Mesothelial cell of epicardium (in vitro differentiated cells): Measurements from ENCODE around the gene NKX2-2. TPM values are rescaled to one million over a fixed set of nuclear protein-coding genes. Genes with fewer than 3 reads are reported as not detected.

Experiments
- DNase-seq, 2 experiments: peaks; one replicate each; pipeline ENCODE4 v3.0.0; 2021; ENCODE audit warnings: low spot score in 2 of 2; ENCODE audit not compliant: unreplicated experiment in 2 of 2
- H3K27ac Mint-ChIP-seq: 2 replicates; pipeline ENCODE4 v1.8.0; 2021; ENCODE audit warnings: mixed read lengths
- H3K27me3 Mint-ChIP-seq: 2 replicates; pipeline ENCODE4 v1.8.0; 2021; ENCODE audit warnings: low read depth, mixed read lengths
- H3K36me3 Mint-ChIP-seq: 2 replicates; pipeline ENCODE4 v1.8.0; 2021; ENCODE audit warnings: mixed read lengths
- H3K4me1 Mint-ChIP-seq: 2 replicates; pipeline ENCODE4 v1.8.0; 2021; ENCODE audit warnings: mixed read lengths
- H3K4me3 Mint-ChIP-seq: 2 replicates; pipeline ENCODE4 v1.8.0; 2021; ENCODE audit warnings: mild to moderate bottlenecking, moderate library complexity, mixed read lengths
- H3K9me3 Mint-ChIP-seq: 2 replicates; pipeline ENCODE4 v1.8.0; 2021; ENCODE audit warnings: mixed read lengths
- total RNA-seq: library from RNA; stranded (reverse); gene quantifications from 3 replicates; pipeline ENCODE4 v1.2.1, GENCODE V29; 2021
- TF ChIP-seq, protein P1 (sequence below): fragments of 200-600 bp; sonication (generic); IDR thresholded peaks from one replicate; pipeline ENCODE4 v1.5.0; 2021; ENCODE audit warnings: antibody characterized with exemption; ENCODE audit not compliant: unreplicated experiment

The NKX2-2 gene
- total RNA-seq, 1 donor from 2014 or later = not detected

GRCh38 chr20:21546355-21546754 is 32.5 kb upstream of the NKX2-2 start:
- TF ChIP-seq, protein P1, sequence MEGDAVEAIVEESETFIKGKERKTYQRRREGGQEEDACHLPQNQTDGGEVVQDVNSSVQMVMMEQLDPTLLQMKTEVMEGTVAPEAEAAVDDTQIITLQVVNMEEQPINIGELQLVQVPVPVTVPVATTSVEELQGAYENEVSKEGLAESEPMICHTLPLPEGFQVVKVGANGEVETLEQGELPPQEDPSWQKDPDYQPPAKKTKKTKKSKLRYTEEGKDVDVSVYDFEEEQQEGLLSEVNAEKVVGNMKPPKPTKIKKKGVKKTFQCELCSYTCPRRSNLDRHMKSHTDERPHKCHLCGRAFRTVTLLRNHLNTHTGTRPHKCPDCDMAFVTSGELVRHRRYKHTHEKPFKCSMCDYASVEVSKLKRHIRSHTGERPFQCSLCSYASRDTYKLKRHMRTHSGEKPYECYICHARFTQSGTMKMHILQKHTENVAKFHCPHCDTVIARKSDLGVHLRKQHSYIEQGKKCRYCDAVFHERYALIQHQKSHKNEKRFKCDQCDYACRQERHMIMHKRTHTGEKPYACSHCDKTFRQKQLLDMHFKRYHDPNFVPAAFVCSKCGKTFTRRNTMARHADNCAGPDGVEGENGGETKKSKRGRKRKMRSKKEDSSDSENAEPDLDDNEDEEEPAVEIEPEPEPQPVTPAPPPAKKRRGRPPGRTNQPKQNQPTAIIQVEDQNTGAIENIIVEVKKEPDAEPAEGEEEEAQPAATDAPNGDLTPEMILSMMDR = no peak
- H3K27ac Mint-ChIP-seq = no peak overlapping the region
- no peaks in the 10 kb centered on the region for H3K9me3 Mint-ChIP-seq
- no peak overlapping the region for H3K4me3 Mint-ChIP-seq
- DNase-seq = no peak
- peaks cover 57% of the 10 kb centered on the region for H3K27me3 Mint-ChIP-seq
- H3K36me3 Mint-ChIP-seq = no peaks in the 10 kb centered on the region
- H3K4me1 Mint-ChIP-seq = no peaks in the 10 kb centered on the region

DNA sequence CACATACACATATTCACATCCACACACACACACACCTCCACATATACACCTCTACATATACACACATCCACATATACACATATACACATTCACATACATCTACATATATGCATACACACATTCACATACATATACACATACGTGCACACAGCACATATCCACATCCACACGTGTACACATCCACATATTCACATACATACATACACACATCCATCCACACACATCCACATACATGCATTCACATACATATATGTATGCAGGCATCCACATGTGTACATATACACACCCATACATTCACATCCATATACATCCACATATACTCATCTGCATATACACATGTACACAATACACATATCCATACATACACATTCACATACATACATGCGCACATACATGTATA is 25.6 kb upstream of the NKX2-2 start:
- TF ChIP-seq, protein P1 = no peak
- H3K27ac Mint-ChIP-seq = no peak overlapping the region
- no peak for DNase-seq
- H3K9me3 Mint-ChIP-seq = no peaks in the 10 kb centered on the region
- no peaks in the 10 kb centered on the region for H3K4me1 Mint-ChIP-seq
- H3K4me3 Mint-ChIP-seq = no peak overlapping the region
- peaks cover 67% of the 10 kb centered on the region for H3K27me3 Mint-ChIP-seq
- no peaks in the 10 kb centered on the region for H3K36me3 Mint-ChIP-seq

GRCh38 chr20:21534886-21535285 is 21.0 kb upstream of the NKX2-2 start:
- no peaks in the 10 kb centered on the region for H3K36me3 Mint-ChIP-seq
- no peak overlapping the region for H3K27ac Mint-ChIP-seq
- peaks cover 75% of the 10 kb centered on the region for H3K27me3 Mint-ChIP-seq
- TF ChIP-seq, protein P1 = no peak
- H3K4me1 Mint-ChIP-seq = no peaks in the 10 kb centered on the region
- no peak overlapping the region for H3K4me3 Mint-ChIP-seq
- no peaks in the 10 kb centered on the region for H3K9me3 Mint-ChIP-seq
- no peak for DNase-seq

DNA sequence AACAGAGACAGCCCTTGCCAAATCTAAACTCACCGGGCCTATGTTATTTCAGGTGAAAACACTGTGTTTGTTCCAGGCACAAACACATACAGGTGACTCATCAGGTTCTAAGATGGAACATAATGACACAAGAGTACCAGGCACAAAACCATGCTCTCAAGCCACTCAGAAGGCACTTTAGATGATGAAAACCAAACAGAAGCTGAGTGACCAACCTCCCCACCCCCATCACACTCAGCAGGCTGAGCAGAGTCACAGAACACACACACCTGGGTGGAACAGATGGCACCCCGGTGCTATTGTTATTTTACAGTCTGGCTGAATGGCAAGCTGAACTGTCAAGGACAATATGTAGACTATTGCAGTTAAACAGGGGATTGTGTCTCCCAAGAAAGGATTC is 20.6 kb upstream of the NKX2-2 start:
- no peak overlapping the region for H3K27ac Mint-ChIP-seq
- no peak for DNase-seq
- H3K4me1 Mint-ChIP-seq = no peaks in the 10 kb centered on the region
- no peaks in the 10 kb centered on the region for H3K9me3 Mint-ChIP-seq
- no peak overlapping the region for H3K4me3 Mint-ChIP-seq
- H3K36me3 Mint-ChIP-seq = no peaks in the 10 kb centered on the region
- TF ChIP-seq, protein P1 = no peak
- peaks cover 77% of the 10 kb centered on the region for H3K27me3 Mint-ChIP-seq

DNA sequence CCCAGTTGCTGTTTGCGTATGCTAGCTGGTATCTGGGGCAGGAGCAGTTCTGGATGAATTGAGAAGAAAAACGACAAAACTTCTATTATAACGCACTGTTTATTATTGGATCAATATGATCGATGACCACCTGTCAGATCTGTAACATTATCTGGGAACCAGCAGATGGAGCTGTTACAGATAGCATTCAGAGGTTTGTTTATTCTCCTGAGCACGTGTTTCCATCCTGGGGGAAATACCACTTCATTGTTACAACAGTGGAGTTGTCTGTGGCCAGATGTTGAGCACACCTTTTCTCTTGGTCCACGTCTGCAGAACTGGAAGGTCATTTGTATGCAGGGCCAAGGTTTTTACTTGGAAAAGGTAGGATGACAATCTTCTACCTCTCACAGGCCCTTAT is 16.0 kb upstream of the NKX2-2 start:
- no peak for DNase-seq
- H3K27ac Mint-ChIP-seq = no peak overlapping the region
- H3K36me3 Mint-ChIP-seq = no peaks in the 10 kb centered on the region
- no peak overlapping the region for H3K4me3 Mint-ChIP-seq
- peaks cover 93% of the 10 kb centered on the region for H3K27me3 Mint-ChIP-seq
- no peaks in the 10 kb centered on the region for H3K9me3 Mint-ChIP-seq
- TF ChIP-seq, protein P1 = no peak
- no peaks in the 10 kb centered on the region for H3K4me1 Mint-ChIP-seq

DNA sequence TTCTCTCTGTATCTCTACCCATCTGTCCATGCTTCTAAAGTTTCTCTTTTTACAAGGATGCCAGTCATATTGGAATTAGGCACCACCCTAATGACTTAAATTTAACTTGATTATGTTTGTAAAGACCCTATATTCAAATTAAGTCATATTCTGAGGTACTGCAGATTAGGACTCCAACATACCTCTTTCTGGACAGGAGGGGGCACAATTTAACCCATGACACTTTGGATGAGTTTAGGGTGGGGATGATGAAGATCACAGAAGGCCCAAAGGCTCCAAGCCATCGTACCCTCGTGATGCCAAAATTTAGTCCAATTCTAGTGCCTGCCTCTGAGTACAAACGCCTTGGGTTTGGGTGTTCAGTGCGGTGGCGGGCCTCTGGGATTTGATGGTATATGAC is 15.0 kb upstream of the NKX2-2 start:
- DNase-seq = no peak
- Mint-ChIP-seq H3K27ac (no peak overlapping the region), H3K4me3 (no peak overlapping the region), H3K36me3 (no peaks in the 10 kb centered on the region), H3K9me3 (no peaks in the 10 kb centered on the region), H3K27me3 (peaks cover 93% of the 10 kb centered on the region), H3K4me1 (no peaks in the 10 kb centered on the region)
- TF ChIP-seq, protein P1 = no peak
